GM06990 (cell line): ENCODE data around the gene GPRASP3.

Experiments used
- DNase-seq: peaks from one replicate; pipeline ENCODE4 v3.0.0-alpha.2; 2011; ENCODE audit not compliant: insufficient read length; ENCODE audit errors: extremely low read depth
- H3K27me3 ChIP-seq: replicated peaks from 2 replicates; pipeline ENCODE4 v1.6.0; 2011; ENCODE audit warnings: low read length; ENCODE audit not compliant: control insufficient read depth, insufficient read depth
- H3K36me3 ChIP-seq: 2 replicates; pipeline ENCODE4 v1.5.1; 2011; ENCODE audit warnings: low read length; ENCODE audit not compliant: control insufficient read depth, insufficient read depth
- H3K4me3 ChIP-seq: replicated peaks from 2 replicates; pipeline ENCODE4 v1.5.1; 2011; ENCODE audit warnings: low read depth, mild to moderate bottlenecking, control low read depth, low read length
- TF ChIP-seq, protein P1 (sequence below): IDR thresholded peaks from 2 replicates; pipeline ENCODE4 v1.5.1; 2011; ENCODE audit warnings: low read length, control low read depth, mild to moderate bottlenecking, inconsistent platforms; ENCODE audit not compliant: insufficient read depth, poor library complexity, severe bottlenecking

Gene GPRASP3

DNA sequence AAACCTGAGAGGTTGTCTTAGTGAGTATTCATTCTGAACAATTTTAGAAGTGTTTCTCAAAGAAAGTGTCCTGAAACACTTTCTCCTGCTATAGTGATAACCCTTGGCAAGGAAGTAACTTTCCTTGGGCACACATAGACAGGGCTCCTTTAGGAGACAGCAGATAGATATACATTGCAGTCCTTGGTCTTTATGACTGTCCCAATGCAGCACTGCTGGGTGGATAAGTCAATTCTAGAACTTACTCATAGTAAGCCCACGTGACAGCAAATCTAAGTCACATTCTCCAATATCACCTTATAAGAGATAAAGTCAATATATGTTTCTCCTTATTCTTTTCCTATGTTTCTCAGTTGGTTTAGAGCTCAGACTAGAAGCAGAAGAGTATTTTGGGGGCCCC is 46.7 kb downstream of the GPRASP3 start:
- TF ChIP-seq, protein P1, sequence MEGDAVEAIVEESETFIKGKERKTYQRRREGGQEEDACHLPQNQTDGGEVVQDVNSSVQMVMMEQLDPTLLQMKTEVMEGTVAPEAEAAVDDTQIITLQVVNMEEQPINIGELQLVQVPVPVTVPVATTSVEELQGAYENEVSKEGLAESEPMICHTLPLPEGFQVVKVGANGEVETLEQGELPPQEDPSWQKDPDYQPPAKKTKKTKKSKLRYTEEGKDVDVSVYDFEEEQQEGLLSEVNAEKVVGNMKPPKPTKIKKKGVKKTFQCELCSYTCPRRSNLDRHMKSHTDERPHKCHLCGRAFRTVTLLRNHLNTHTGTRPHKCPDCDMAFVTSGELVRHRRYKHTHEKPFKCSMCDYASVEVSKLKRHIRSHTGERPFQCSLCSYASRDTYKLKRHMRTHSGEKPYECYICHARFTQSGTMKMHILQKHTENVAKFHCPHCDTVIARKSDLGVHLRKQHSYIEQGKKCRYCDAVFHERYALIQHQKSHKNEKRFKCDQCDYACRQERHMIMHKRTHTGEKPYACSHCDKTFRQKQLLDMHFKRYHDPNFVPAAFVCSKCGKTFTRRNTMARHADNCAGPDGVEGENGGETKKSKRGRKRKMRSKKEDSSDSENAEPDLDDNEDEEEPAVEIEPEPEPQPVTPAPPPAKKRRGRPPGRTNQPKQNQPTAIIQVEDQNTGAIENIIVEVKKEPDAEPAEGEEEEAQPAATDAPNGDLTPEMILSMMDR, result no peak
- Histone ChIP-seq H3K4me3 (no peak overlapping the region), H3K36me3 (no peaks in the 10 kb centered on the region), H3K27me3 (no peaks in the 10 kb centered on the region)
- no peak for DNase-seq

DNA sequence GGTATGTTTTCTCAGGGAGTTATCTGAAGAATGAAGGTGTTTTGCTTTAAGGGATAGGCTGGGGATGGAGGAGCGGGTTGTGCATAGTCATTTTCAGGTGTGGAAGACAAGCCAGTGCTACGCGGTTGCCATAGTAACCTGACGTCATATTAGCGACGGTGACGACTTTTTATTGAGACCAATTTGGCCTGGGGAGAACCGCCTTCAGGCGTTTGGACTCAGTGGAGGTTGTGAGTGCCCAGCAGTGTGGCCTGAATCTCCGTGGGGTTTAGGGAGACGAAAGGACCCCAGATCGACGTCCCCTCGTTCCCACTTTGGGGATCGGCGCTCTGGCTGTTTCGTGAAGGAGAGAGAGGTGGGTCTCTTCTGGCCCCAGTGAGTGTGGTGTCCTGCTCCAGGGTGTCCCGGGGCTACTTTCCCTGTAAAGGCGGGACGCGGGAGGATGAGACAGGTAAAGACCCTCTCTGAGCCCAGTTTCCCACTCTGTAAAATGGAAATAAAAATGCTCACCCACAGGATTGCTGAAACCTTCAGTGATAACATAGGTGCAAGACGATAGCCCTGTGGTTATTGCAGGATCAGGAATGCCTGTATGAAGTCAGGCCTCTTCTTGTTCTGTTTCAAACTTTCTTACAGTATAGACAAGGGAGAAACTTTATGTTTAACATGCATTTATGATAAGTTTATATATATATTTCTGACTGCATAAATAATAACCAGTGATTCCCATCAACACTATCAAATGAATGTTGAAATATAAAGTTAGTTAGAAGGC is 48.6 kb downstream of the GPRASP3 start:
- TF ChIP-seq, protein P1, result no peak
- Histone ChIP-seq H3K4me3 (peak overlapping the region; percentile 82), H3K36me3 (no peaks in the 10 kb centered on the region), H3K27me3 (no peaks in the 10 kb centered on the region)
- peak; percentile 52 for DNase-seq
